ENCODE results near the gene LPAR3.

- no peak for TF ChIP-seq CTCF (IDR thresholded peaks at IDR 0.05; ENCODE audit: insufficient read depth, low read length)
- TF ChIP-seq GABPA (IDR thresholded peaks at IDR 0.05; ENCODE audit: low read depth) = no peak
- TF ChIP-seq POLR2AphosphoS5 (IDR thresholded peaks at IDR 0.05; ENCODE audit: low read depth) = no peak
- no peak for TF ChIP-seq SPI1 (IDR thresholded peaks at IDR 0.05; ENCODE audit: borderline replicate concordance, low read depth)
- no peak for TF ChIP-seq REST (IDR thresholded peaks at IDR 0.05; ENCODE audit: insufficient replicate concordance, low read depth)
Measured at GRCh38 chr1:84877592-84877991, 15.4 kb downstream of the LPAR3 start.

Data from HL-60 (cell line).